PC-9 (cell line): ENCODE data around the gene UQCR10.

Experiments used
- EZH2 ChIP-seq: fragments of 200-600 bp; sonication (generic); IDR thresholded peaks from 2 replicates; pipeline ENCODE4 v1.8.0; 2017; ENCODE audit warnings: antibody characterized with exemption, low read depth
- TF ChIP-seq, protein P1 (sequence below): fragments of 200-600 bp; sonication (generic); conservative IDR thresholded peaks from 2 replicates; pipeline ENCODE4 v1.6.1; 2017; ENCODE audit warnings: mixed run types, antibody characterized with exemption, mild to moderate bottlenecking, moderate library complexity

DNA sequence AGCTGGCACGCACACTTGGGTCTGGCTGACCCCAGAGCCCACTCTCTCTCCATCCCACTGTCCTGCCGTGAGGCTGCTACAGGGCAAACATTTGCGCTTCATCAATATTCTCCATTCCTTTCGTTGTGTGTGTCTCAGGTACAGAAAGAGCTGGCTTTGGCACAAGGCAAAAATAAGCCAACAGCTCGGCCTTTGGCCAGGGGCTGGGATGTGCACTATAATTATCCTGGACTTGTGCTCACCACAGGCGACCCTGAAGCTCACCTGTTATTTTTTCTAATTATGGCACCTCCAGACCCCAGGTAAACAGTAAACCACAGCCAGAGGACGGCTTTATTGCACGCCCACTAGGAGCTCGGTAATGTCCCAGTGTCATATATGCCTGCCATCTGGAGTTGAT, 11.3 kb upstream of the UQCR10 start:
- TF ChIP-seq, protein P1, sequence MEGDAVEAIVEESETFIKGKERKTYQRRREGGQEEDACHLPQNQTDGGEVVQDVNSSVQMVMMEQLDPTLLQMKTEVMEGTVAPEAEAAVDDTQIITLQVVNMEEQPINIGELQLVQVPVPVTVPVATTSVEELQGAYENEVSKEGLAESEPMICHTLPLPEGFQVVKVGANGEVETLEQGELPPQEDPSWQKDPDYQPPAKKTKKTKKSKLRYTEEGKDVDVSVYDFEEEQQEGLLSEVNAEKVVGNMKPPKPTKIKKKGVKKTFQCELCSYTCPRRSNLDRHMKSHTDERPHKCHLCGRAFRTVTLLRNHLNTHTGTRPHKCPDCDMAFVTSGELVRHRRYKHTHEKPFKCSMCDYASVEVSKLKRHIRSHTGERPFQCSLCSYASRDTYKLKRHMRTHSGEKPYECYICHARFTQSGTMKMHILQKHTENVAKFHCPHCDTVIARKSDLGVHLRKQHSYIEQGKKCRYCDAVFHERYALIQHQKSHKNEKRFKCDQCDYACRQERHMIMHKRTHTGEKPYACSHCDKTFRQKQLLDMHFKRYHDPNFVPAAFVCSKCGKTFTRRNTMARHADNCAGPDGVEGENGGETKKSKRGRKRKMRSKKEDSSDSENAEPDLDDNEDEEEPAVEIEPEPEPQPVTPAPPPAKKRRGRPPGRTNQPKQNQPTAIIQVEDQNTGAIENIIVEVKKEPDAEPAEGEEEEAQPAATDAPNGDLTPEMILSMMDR, result no peak
- TF ChIP-seq EZH2, result no peak
